Measurements from ENCODE around the gene WHRN.

GRCh38 chr9:114400219-114400618, 105.1 kb downstream of the WHRN start:
- TF ChIP-seq POLR2A (IDR thresholded peaks at IDR 0.05) (no peak), CTCF (IDR thresholded peaks at IDR 0.05) (no peak), EP300 (IDR thresholded peaks at IDR 0.05) (no peak)

All from gastroesophageal sphincter (tissue), 3 donors.